Neural progenitor cell (in vitro differentiated cells): ENCODE measurements around the gene ASAH2. TPM values are rescaled to one million over a fixed set of nuclear protein-coding genes. Genes with fewer than 3 reads are reported as not detected.

ENCODE experiments used
- DNase-seq: peaks from one replicate; pipeline ENCODE4 v3.0.0-alpha.2; 2016; ENCODE audit warnings: low spot score
- H2AFZ ChIP-seq: fragments of 200-600 bp; sonication (generic); replicated peaks from 2 replicates; pipeline ENCODE4 v1.6.1; 2016; ENCODE audit warnings: antibody characterized with exemption
- H3F3A ChIP-seq: fragments of 200-600 bp; sonication (generic); 2 replicates; pipeline ENCODE4 v1.6.1; 2016; ENCODE audit warnings: antibody characterized with exemption, low read depth
- H3K27ac ChIP-seq: fragments of 200-600 bp; sonication (generic); 2 replicates; pipeline ENCODE4 v1.5.1; 2016; ENCODE audit warnings: mild to moderate bottlenecking
- H3K27me3 ChIP-seq: fragments of 200-600 bp; sonication (generic); 2 replicates; pipeline ENCODE4 v1.6.1; 2016; ENCODE audit warnings: mild to moderate bottlenecking, moderate library complexity
- H3K36me3 ChIP-seq: fragments of 200-600 bp; sonication (generic); 2 replicates; pipeline ENCODE4 v1.5.1; 2016
- H3K4me1 ChIP-seq: fragments of 200-600 bp; sonication (generic); 2 replicates; pipeline ENCODE4 v1.6.1; 2016; ENCODE audit warnings: mixed run types
- H3K4me2 ChIP-seq: fragments of 200-600 bp; sonication (generic); 2 replicates; pipeline ENCODE4 v1.6.1; 2016
- H3K4me3 ChIP-seq: fragments of 200-600 bp; sonication (generic); 2 replicates; pipeline ENCODE4 v1.5.1; 2016
- H3K79me2 ChIP-seq: fragments of 200-600 bp; sonication (generic); 2 replicates; pipeline ENCODE4 v1.6.1; 2016; ENCODE audit warnings: low read depth
- H3K9ac ChIP-seq: fragments of 200-600 bp; sonication (generic); 2 replicates; pipeline ENCODE4 v1.6.1; 2016
- H3K9me3 ChIP-seq: fragments of 200-600 bp; sonication (generic); 2 replicates; pipeline ENCODE4 v1.5.1; 2016; ENCODE audit warnings: low read depth
- H4K20me1 ChIP-seq: fragments of 200-600 bp; sonication (generic); 2 replicates; pipeline ENCODE4 v1.6.1; 2016; ENCODE audit warnings: low read depth
- H3K27ac Mint-ChIP-seq: 3 replicates; pipeline ENCODE4 v1.8.0; 2021; ENCODE audit warnings: mixed read lengths
- H3K27me3 Mint-ChIP-seq: 2 replicates; pipeline ENCODE4 v1.8.0; 2022; ENCODE audit warnings: low read depth, mild to moderate bottlenecking, inconsistent platforms, moderate library complexity, mixed read lengths; ENCODE audit not compliant: insufficient read depth
- H3K36me3 Mint-ChIP-seq: 3 replicates; pipeline ENCODE4 v1.8.0; 2021; ENCODE audit warnings: mixed read lengths
- H3K4me1 Mint-ChIP-seq: 3 replicates; pipeline ENCODE4 v1.8.0; 2021; ENCODE audit warnings: mixed read lengths
- H3K4me3 Mint-ChIP-seq: 3 replicates; pipeline ENCODE4 v1.8.0; 2021; ENCODE audit warnings: mild to moderate bottlenecking, moderate library complexity, mixed read lengths
- H3K9me3 Mint-ChIP-seq: 3 replicates; pipeline ENCODE4 v1.8.0; 2020; ENCODE audit warnings: mixed read lengths
- CTCF ChIP-seq: fragments of 200-600 bp; sonication (generic); IDR thresholded peaks from 2 replicates; pipeline ENCODE4 v1.5.1; 2017; ENCODE audit warnings: antibody characterized with exemption, mild to moderate bottlenecking
- EZH2 ChIP-seq: fragments of 200-600 bp; sonication (generic); IDR thresholded peaks from 2 replicates; pipeline ENCODE4 v1.6.1; 2017; ENCODE audit warnings: antibody characterized with exemption, mild to moderate bottlenecking, moderate library complexity
- EZH2phosphoT487 ChIP-seq: fragments of 200-600 bp; sonication (generic); IDR thresholded peaks from 2 replicates; pipeline ENCODE4 v1.6.1; 2017; ENCODE audit warnings: antibody characterized with exemption
- total RNA-seq: library from RNA; depleted of rRNA; stranded (reverse); fragments of >200 nt; gene quantifications from 2 replicates; pipeline ENCODE4 v1.2.3, GENCODE V29; 2015; ENCODE audit warnings: low replicate concordance

Gene ASAH2
- total RNA-seq, 1 donor from 2014 or later, result 6.3 TPM

GRCh38 chr10:50289196-50289595 lies 37.9 kb upstream of the ASAH2 start:
- Mint-ChIP-seq H3K4me1 (no peaks in the 10 kb centered on the region), H3K27ac (no peak overlapping the region)

DNA sequence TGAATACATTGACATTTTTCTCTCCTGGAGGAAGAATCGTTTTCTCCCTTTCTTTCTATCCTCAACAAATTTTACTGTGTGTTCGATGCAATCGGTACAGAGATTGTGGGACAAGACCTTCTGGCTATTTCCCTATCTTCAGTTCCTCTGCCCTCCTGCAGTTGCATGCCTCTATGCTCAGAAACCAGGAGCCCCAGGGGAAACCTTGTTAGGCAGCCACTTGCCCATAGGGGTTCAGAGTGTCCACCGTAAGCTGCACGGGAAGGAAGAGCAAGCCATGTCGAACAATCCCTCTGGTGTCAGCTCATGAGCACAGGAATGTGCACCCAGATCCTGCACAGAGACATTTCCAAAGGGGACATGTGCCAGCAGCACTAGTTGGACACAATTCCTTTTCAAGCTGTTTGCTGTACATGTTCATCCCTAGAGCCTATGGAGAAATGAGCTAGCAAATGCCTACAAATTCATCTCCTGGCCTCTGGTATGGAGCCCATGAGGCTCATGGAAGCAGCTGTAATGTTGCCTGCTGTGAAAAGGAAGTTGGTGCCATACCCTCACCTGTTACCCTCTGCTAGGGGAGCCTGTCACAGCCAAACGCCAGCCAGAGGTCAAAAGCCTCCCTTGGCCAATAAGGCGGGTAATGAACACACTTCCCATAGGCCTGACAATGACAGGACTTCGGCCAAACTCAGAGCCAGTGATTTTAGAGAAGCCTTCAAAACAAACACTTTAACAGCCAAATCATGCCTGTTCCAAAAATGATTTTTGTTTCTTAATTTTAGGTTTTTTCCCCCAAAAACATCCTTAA lies 35.9 kb upstream of the ASAH2 start:
- Mint-ChIP-seq H3K36me3 (no peaks in the 10 kb centered on the region), H3K9me3 (no peaks in the 10 kb centered on the region), H3K4me3 (no peak overlapping the region), H3K27me3 (no peaks in the 10 kb centered on the region), H3K4me1 (no peaks in the 10 kb centered on the region), H3K27ac (no peak overlapping the region)
- Histone ChIP-seq H3K27me3 (no peaks in the 10 kb centered on the region), H3K4me3 (no peak overlapping the region), H3K4me1 (no peaks in the 10 kb centered on the region), H2AFZ (no peak overlapping the region), H4K20me1 (no peaks in the 10 kb centered on the region), H3F3A (no peaks in the 10 kb centered on the region), H3K27ac (no peak overlapping the region), H3K9ac (no peak overlapping the region), H3K79me2 (no peaks in the 10 kb centered on the region), H3K9me3 (no peaks in the 10 kb centered on the region), H3K4me2 (no peak overlapping the region), H3K36me3 (no peaks in the 10 kb centered on the region)
- no peak for TF ChIP-seq EZH2
- no peak for DNase-seq

More at GRCh38 chr10:50289196-50289595, 37.9 kb upstream of the ASAH2 start:
- no peak overlapping the region for H3K9ac ChIP-seq
- H3K9me3 ChIP-seq, result no peaks in the 10 kb centered on the region
- H3K27me3 ChIP-seq, result no peaks in the 10 kb centered on the region
- H4K20me1 ChIP-seq, result no peaks in the 10 kb centered on the region
- no peaks in the 10 kb centered on the region for H3K36me3 ChIP-seq
- Mint-ChIP-seq H3K36me3 (no peaks in the 10 kb centered on the region), H3K4me3 (no peak overlapping the region), H3K27me3 (peaks cover under 1% of the 10 kb centered on the region), H3K9me3 (no peaks in the 10 kb centered on the region)
- no peak overlapping the region for H3K27ac ChIP-seq
- no peaks in the 10 kb centered on the region for H3K4me1 ChIP-seq
- no peak for DNase-seq
- no peaks in the 10 kb centered on the region for H3F3A ChIP-seq
- H3K4me2 ChIP-seq, result no peak overlapping the region
- TF ChIP-seq CTCF, result no peak
- TF ChIP-seq EZH2phosphoT487, result no peak
- no peak for TF ChIP-seq EZH2
- H3K4me3 ChIP-seq, result no peak overlapping the region
- no peaks in the 10 kb centered on the region for H3K79me2 ChIP-seq
- no peak overlapping the region for H2AFZ ChIP-seq

GRCh38 chr10:50286517-50286916 lies 35.2 kb upstream of the ASAH2 start:
- Histone ChIP-seq H3K27me3 (no peaks in the 10 kb centered on the region), H3K4me3 (no peak overlapping the region), H3K4me2 (no peak overlapping the region), H3K4me1 (no peaks in the 10 kb centered on the region), H2AFZ (no peak overlapping the region), H3K9me3 (no peaks in the 10 kb centered on the region), H3K36me3 (no peaks in the 10 kb centered on the region), H4K20me1 (no peaks in the 10 kb centered on the region), H3K9ac (no peak overlapping the region), H3K79me2 (no peaks in the 10 kb centered on the region), H3F3A (no peaks in the 10 kb centered on the region), H3K27ac (no peak overlapping the region)
- no peak for DNase-seq
- Mint-ChIP-seq H3K27ac (no peak overlapping the region), H3K9me3 (no peaks in the 10 kb centered on the region), H3K27me3 (no peaks in the 10 kb centered on the region), H3K36me3 (no peaks in the 10 kb centered on the region), H3K4me1 (no peaks in the 10 kb centered on the region), H3K4me3 (no peak overlapping the region)
- no peak for TF ChIP-seq EZH2
- TF ChIP-seq EZH2phosphoT487, result no peak
- TF ChIP-seq CTCF, result no peak

DNA sequence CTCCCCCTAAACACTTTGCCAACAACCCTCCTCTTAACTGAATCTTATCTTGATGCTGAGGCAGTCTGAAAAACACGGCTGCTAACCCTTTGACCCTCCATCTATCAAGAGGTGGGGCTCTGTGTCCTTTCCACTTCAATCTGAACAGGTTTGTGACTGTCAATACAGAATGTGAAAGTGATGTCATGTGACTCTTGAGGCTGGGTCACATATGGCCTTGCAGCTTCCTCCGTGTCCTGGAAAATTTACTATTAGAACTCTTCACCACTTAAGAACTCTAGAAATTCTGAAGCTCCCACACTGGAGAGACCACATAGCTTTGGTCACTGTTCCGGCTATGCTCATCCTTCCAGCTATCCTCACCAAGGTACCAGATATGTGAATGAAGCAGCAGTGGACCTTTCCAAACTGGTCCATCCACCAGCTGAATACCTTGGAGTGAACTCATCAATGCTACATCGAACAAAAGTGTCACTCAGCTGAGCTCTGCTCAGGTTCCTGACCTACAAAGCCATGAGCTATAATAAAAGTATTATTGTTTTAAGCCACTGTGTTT lies 30.7 kb upstream of the ASAH2 start:
- H3F3A ChIP-seq, result no peaks in the 10 kb centered on the region
- H3K4me1 Mint-ChIP-seq, result no peaks in the 10 kb centered on the region
- no peaks in the 10 kb centered on the region for H3K36me3 ChIP-seq
- H3K4me2 ChIP-seq, result no peak overlapping the region
- H3K27me3 Mint-ChIP-seq, result peaks cover 4% of the 10 kb centered on the region
- no peaks in the 10 kb centered on the region for H3K9me3 Mint-ChIP-seq
- no peak overlapping the region for H3K4me3 ChIP-seq
- TF ChIP-seq EZH2phosphoT487 (no peak), CTCF (no peak), EZH2 (no peak)
- no peaks in the 10 kb centered on the region for H3K79me2 ChIP-seq
- no peaks in the 10 kb centered on the region for H4K20me1 ChIP-seq
- H3K4me3 Mint-ChIP-seq, result no peak overlapping the region
- no peaks in the 10 kb centered on the region for H3K36me3 Mint-ChIP-seq
- H3K9me3 ChIP-seq, result no peaks in the 10 kb centered on the region
- no peak overlapping the region for H3K27ac ChIP-seq
- no peak overlapping the region for H3K9ac ChIP-seq
- DNase-seq, result no peak
- H3K27ac Mint-ChIP-seq, result no peak overlapping the region
- peaks cover 13% of the 10 kb centered on the region for H3K4me1 ChIP-seq
- H2AFZ ChIP-seq, result no peak overlapping the region
- H3K27me3 ChIP-seq, result peaks cover 2% of the 10 kb centered on the region
